Measurements from ENCODE around the gene SFT2D1.

DNA sequence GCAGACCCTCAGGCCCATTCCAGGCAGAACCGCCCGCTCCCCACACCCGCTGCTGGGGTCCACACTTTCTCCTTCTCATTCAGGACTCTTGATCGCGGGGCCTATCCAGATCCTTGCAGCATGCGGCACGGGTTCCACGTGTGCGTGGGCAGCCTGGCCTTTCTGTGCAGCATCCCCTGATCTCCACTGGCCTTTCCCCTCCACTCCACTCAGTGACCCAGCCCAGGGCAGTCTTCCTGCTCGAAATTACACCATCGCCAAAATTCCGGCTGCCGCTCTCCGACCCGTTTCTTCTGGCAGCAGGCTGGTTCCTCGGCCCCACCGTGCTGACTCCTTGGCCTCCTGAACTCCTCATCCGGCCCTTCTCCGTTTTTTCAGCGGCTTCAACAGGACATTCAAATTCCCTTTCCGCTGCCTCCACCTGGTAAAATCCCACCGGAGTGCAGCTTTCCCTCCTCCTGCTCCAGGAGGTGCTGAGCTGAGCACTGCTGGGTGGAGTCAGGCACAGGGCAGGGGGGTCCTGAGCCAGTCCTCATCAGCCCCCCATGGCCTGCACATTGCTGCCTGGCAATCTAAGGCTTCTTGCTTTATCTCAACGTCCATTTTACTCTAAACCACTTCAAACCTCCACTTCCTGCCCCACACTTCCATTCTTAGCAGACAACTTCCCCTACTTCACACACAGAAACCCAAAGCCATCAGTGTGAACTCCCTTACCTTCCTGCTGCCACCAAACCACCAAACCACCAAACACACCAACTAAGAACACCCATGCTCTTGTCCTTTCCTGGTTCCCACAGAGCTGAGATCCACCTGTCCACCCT, 9.0 kb downstream of the SFT2D1 start:
- TF ChIP-seq POLR2A (IDR thresholded peaks at IDR 0.05) (no peak), POLR2AphosphoS5 (IDR thresholded peaks at IDR 0.05; ENCODE audit: insufficient read depth in 1 of 2, low read depth in 1 of 2) (no peak)
